Measurements from ENCODE around the gene MED16. TPM values are rescaled to one million over a fixed set of nuclear protein-coding genes. Genes with fewer than 3 reads are reported as not detected.

The MED16 gene
- total RNA-seq, 1 experiment from 2014 or later, result 22.4 TPM

DNA sequence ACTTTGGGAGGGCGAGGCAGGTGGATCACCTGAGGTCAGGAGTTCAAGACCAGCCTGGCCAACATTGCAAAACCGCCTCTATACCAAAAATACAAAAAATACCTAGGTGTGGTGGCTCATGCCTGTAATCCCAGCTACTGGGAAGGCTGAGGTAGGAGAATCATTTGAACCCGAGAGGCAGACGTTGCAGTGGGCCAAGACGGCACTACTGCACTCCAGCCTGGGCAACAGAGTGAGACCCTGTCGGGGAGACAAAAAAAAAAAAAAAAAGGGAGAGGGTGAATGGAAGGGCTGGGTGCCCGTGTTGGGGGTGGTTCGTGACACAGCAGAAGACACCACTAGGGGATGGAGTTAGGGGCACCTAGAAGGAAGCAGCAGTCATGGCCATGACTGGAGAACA is 22.7 kb downstream of the MED16 start:
- no peaks in the 10 kb centered on the region for H3K9me3 Mint-ChIP-seq (ENCODE audit: low read depth, unreplicated experiment)
- H3K4me1 Mint-ChIP-seq (ENCODE audit: low read depth, unreplicated experiment), result no peaks in the 10 kb centered on the region
- no peak overlapping the region for H3K4me3 Mint-ChIP-seq (ENCODE audit: low read depth, unreplicated experiment)
- intact Hi-C loops (cut with micrococcal nuclease; ENCODE audit: unreplicated experiment), result no loop called here
- peaks cover 30% of the 10 kb centered on the region for H3K36me3 Mint-ChIP-seq (ENCODE audit: insufficient read depth, unreplicated experiment)
- H3K27me3 Mint-ChIP-seq (ENCODE audit: unreplicated experiment), result no peaks in the 10 kb centered on the region
- TF ChIP-seq, protein P1, sequence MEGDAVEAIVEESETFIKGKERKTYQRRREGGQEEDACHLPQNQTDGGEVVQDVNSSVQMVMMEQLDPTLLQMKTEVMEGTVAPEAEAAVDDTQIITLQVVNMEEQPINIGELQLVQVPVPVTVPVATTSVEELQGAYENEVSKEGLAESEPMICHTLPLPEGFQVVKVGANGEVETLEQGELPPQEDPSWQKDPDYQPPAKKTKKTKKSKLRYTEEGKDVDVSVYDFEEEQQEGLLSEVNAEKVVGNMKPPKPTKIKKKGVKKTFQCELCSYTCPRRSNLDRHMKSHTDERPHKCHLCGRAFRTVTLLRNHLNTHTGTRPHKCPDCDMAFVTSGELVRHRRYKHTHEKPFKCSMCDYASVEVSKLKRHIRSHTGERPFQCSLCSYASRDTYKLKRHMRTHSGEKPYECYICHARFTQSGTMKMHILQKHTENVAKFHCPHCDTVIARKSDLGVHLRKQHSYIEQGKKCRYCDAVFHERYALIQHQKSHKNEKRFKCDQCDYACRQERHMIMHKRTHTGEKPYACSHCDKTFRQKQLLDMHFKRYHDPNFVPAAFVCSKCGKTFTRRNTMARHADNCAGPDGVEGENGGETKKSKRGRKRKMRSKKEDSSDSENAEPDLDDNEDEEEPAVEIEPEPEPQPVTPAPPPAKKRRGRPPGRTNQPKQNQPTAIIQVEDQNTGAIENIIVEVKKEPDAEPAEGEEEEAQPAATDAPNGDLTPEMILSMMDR (IDR thresholded peaks at IDR 0.05; ENCODE audit: unreplicated experiment), result no peak
- no peak overlapping the region for H3K27ac Mint-ChIP-seq (ENCODE audit: unreplicated experiment)
- DNase-seq, result no peak
- BruUV-seq (replicated peaks), result no TSS peak
- CTCF ChIA-PET, result interaction anchor here (0.7 kb wide), 1 partner anchor 9 kb away, joined by 5 read pairs; no protein-coding TSS in a partner anchor

GRCh38 chr19:869245-870177 is 23.5 kb downstream of the MED16 start:
- no peaks in the 10 kb centered on the region for H3K27me3 Mint-ChIP-seq (ENCODE audit: unreplicated experiment)
- peaks cover 36% of the 10 kb centered on the region for H3K36me3 Mint-ChIP-seq (ENCODE audit: insufficient read depth, unreplicated experiment)
- CTCF ChIA-PET, result interaction anchor here (0.6 to 0.7 kb wide), 2 partner anchors 10 to 288 kb away, joined by 4 to 5 read pairs; no protein-coding TSS in a partner anchor
- TF ChIP-seq, protein P1 (IDR thresholded peaks at IDR 0.05; ENCODE audit: unreplicated experiment), result no peak
- intact Hi-C loops (cut with micrococcal nuclease; ENCODE audit: unreplicated experiment), result no loop called here
- H3K27ac Mint-ChIP-seq (ENCODE audit: unreplicated experiment), result peak overlapping the region; percentile 38
- DNase-seq, result peak; percentile 64
- H3K4me3 Mint-ChIP-seq (ENCODE audit: low read depth, unreplicated experiment), result no peak overlapping the region
- no peaks in the 10 kb centered on the region for H3K9me3 Mint-ChIP-seq (ENCODE audit: low read depth, unreplicated experiment)
- no TSS peak for BruUV-seq (replicated peaks)
- no peaks in the 10 kb centered on the region for H3K4me1 Mint-ChIP-seq (ENCODE audit: low read depth, unreplicated experiment)

DNA sequence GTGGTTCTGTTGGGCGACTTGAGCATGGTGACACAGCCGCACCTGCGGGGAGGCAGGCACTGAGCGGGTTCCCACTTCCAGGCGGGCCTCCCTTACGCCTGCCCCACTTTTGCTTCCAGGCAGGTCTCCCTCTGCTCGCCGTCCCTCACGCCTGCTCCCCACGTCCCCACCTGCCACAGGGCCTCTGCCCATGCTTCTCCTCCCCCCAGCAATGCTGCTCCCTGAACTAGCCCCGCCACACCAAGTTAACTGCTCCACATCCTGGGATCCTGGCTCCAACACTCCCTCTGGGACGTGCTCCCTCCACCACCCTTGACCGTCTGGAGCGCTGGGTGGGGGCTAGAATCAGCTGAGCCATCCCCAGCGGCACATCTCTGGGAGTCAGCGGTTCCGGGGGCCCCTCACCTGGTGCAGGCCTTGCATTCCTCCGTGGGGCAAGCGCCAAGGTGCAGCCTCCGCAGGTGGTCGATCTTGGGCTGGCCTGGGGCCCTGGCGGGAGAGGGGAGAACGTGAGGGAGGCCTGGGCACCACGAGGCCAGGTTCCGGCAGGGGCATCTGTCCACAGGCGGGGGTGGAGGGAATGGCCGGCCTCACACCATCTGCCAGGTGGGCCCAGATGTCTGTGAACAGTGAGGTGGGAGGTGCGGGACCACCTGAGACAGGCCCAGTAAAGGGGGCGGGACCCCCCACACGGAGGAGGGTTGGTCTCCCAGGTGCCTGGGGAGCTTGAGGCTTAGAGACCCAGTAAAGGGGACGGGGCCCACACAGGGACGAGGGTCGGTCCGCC is 24.3 kb downstream of the MED16 start:
- TF ChIP-seq, protein P1 (IDR thresholded peaks at IDR 0.05; ENCODE audit: unreplicated experiment), result no peak
- Mint-ChIP-seq H3K27me3 (ENCODE audit: unreplicated experiment) (no peaks in the 10 kb centered on the region), H3K4me1 (ENCODE audit: low read depth, unreplicated experiment) (no peaks in the 10 kb centered on the region), H3K9me3 (ENCODE audit: low read depth, unreplicated experiment) (no peaks in the 10 kb centered on the region), H3K4me3 (ENCODE audit: low read depth, unreplicated experiment) (no peak overlapping the region), H3K27ac (ENCODE audit: unreplicated experiment) (peak overlapping the region; percentile 38), H3K36me3 (ENCODE audit: insufficient read depth, unreplicated experiment) (peaks cover 39% of the 10 kb centered on the region)
- no peak for DNase-seq
- intact Hi-C loops (cut with micrococcal nuclease; ENCODE audit: unreplicated experiment), result no loop called here
- CTCF ChIA-PET, result interaction anchor here (0.6 kb wide), 1 partner anchor 287 kb away, joined by 4 read pairs; no protein-coding TSS in a partner anchor
- no TSS peak for BruUV-seq (replicated peaks)

- no peaks in the 10 kb centered on the region for H3K9me3 Mint-ChIP-seq (ENCODE audit: low read depth, unreplicated experiment)
- no peaks in the 10 kb centered on the region for H3K4me1 Mint-ChIP-seq (ENCODE audit: low read depth, unreplicated experiment)
- intact Hi-C loops (cut with micrococcal nuclease; ENCODE audit: unreplicated experiment), result no loop called here
- no peak overlapping the region for H3K27ac Mint-ChIP-seq (ENCODE audit: unreplicated experiment)
- DNase-seq, result no peak
- no peaks in the 10 kb centered on the region for H3K27me3 Mint-ChIP-seq (ENCODE audit: unreplicated experiment)
- CTCF ChIA-PET, result no interaction called here
- TF ChIP-seq, protein P1 (IDR thresholded peaks at IDR 0.05; ENCODE audit: unreplicated experiment), result no peak
- no TSS peak for BruUV-seq (replicated peaks)
- no peak overlapping the region for H3K4me3 Mint-ChIP-seq (ENCODE audit: low read depth, unreplicated experiment)
- H3K36me3 Mint-ChIP-seq (ENCODE audit: insufficient read depth, unreplicated experiment), result peaks cover 39% of the 10 kb centered on the region
Observed at GRCh38 chr19:867855-868457, 25.0 kb downstream of the MED16 start.

Measured in Calu3 (cell line).